Measurements from ENCODE around the gene RASAL2.

Gene RASAL2

DNA sequence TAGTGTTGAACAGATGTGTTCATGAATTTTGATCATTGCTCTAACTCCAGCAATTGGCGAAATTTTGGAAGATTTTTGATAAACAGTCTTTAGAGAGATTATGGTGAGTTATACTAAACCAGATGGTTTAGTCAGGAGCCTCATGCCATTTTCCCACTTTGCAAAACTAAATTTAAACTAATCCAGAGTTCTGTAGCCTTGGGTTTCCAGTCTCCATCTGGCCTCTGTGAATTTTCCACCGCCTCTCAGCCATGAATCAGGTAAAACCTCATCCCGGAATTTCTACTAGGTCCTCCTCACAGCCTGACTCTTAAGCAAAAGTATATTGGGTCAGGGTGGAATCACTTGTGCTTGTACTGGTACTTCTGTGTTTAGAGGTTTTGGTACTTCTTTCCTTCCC, 358.1 kb downstream of the RASAL2 start:
- no peaks in the 10 kb centered on the region for H3K9me3 ChIP-seq (ENCODE audit: severe bottlenecking)
- H3K36me3 ChIP-seq (ENCODE audit: low read depth): peaks cover 5% of the 10 kb centered on the region; the same call in 1 of the 2 replicates
- H3K4me1 ChIP-seq (ENCODE audit: insufficient read depth, poor library complexity, severe bottlenecking): no peaks in the 10 kb centered on the region
- H3K4me3 ChIP-seq (ENCODE audit: severe bottlenecking): no peak overlapping the region
- H3K27ac ChIP-seq (ENCODE audit: poor library complexity, severe bottlenecking): no peak overlapping the region
- TF ChIP-seq, protein P1, sequence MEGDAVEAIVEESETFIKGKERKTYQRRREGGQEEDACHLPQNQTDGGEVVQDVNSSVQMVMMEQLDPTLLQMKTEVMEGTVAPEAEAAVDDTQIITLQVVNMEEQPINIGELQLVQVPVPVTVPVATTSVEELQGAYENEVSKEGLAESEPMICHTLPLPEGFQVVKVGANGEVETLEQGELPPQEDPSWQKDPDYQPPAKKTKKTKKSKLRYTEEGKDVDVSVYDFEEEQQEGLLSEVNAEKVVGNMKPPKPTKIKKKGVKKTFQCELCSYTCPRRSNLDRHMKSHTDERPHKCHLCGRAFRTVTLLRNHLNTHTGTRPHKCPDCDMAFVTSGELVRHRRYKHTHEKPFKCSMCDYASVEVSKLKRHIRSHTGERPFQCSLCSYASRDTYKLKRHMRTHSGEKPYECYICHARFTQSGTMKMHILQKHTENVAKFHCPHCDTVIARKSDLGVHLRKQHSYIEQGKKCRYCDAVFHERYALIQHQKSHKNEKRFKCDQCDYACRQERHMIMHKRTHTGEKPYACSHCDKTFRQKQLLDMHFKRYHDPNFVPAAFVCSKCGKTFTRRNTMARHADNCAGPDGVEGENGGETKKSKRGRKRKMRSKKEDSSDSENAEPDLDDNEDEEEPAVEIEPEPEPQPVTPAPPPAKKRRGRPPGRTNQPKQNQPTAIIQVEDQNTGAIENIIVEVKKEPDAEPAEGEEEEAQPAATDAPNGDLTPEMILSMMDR (IDR thresholded peaks at IDR 0.05; ENCODE audit: poor library complexity, severe bottlenecking): no peak
- no peaks in the 10 kb centered on the region for H3K27me3 ChIP-seq (ENCODE audit: insufficient read depth, poor library complexity, severe bottlenecking)
- DNase-seq (ENCODE audit: low spot score): no peak
- no peak for ATAC-seq (ENCODE audit: low read depth)

DNA sequence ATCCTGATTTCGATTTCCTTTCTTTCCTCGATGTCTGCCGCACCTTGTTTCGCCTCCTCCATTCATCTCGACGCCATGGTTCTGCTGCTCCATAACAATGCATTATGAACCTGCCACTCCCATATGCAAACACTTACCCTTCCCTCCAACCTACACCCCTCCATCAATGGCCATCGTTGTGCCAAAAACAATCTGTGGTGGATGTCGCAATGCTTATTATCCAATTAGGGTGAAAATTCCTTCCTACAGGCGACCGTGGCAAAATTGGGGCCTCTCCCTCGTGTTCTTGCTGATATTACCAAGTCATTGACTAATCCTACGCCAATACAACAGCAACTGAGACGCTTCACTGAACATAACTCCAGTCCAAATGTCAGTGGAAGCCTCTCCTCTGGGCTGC, 362.6 kb downstream of the RASAL2 start:
- peaks cover 20% of the 10 kb centered on the region for H3K36me3 ChIP-seq (ENCODE audit: low read depth)

DNA sequence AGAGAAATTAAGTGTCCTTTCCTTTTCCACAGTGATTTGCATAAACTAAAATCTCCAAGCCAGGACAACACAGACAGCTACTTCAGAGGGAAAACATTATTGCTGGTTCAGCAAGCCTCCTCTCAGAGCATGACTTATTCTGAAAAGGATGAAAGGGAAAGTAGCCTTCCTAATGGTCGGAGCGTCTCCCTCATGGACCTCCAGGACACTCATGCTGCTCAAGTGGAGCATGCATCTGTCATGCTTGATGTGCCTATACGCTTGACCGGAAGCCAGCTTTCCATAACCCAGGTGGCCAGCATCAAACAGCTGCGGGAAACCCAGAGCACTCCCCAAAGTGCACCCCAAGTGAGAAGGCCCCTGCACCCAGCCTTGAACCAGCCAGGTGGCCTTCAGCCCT, 363.7 kb downstream of the RASAL2 start:
- TF ChIP-seq, protein P1 (IDR thresholded peaks at IDR 0.05; ENCODE audit: poor library complexity, severe bottlenecking): no peak
- DNase-seq (ENCODE audit: low spot score) (no peak), ATAC-seq (ENCODE audit: low read depth) (no peak)
- Histone ChIP-seq H3K27ac (ENCODE audit: poor library complexity, severe bottlenecking) (no peak overlapping the region), H3K9me3 (ENCODE audit: severe bottlenecking) (no peaks in the 10 kb centered on the region), H3K36me3 (ENCODE audit: low read depth) (peaks cover 17% of the 10 kb centered on the region), H3K27me3 (ENCODE audit: insufficient read depth, poor library complexity, severe bottlenecking) (no peaks in the 10 kb centered on the region), H3K4me1 (ENCODE audit: insufficient read depth, poor library complexity, severe bottlenecking) (no peaks in the 10 kb centered on the region), H3K4me3 (ENCODE audit: severe bottlenecking) (no peak overlapping the region)

More for the DNA sequence above, 362.6 kb downstream of the RASAL2 start:
- ATAC-seq (ENCODE audit: low read depth): no peak
- Histone ChIP-seq H3K4me1 (ENCODE audit: insufficient read depth, poor library complexity, severe bottlenecking) (no peaks in the 10 kb centered on the region), H3K9me3 (ENCODE audit: severe bottlenecking) (no peaks in the 10 kb centered on the region), H3K27ac (ENCODE audit: poor library complexity, severe bottlenecking) (no peak overlapping the region), H3K4me3 (ENCODE audit: severe bottlenecking) (no peak overlapping the region), H3K27me3 (ENCODE audit: insufficient read depth, poor library complexity, severe bottlenecking) (no peaks in the 10 kb centered on the region)
- TF ChIP-seq, protein P1 (IDR thresholded peaks at IDR 0.05; ENCODE audit: poor library complexity, severe bottlenecking): no peak
- no peak for DNase-seq (ENCODE audit: low spot score)

DNA sequence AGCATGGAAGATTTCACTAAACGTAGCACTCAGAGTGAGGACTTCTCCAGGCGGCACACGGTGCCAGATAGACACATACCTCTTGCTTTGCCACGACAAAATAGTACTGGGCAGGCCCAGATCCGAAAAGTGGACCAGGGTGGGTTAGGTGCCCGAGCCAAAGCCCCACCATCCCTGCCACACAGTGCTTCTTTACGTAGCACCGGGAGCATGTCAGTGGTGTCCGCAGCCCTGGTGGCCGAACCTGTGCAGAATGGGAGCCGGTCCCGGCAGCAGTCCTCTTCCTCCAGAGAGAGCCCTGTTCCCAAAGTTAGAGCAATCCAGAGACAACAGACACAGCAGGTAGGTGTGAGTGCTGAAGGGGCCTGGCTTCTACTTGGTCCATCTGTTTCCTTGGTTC, 364.3 kb downstream of the RASAL2 start:
- H3K36me3 ChIP-seq (ENCODE audit: low read depth): peaks cover 15% of the 10 kb centered on the region
- H3K27me3 ChIP-seq (ENCODE audit: insufficient read depth, poor library complexity, severe bottlenecking): no peaks in the 10 kb centered on the region
- ATAC-seq (ENCODE audit: low read depth) (no peak), DNase-seq (ENCODE audit: low spot score) (no peak)
- TF ChIP-seq, protein P1 (IDR thresholded peaks at IDR 0.05; ENCODE audit: poor library complexity, severe bottlenecking): no peak
- H3K27ac ChIP-seq (ENCODE audit: poor library complexity, severe bottlenecking): no peak overlapping the region
- no peaks in the 10 kb centered on the region for H3K9me3 ChIP-seq (ENCODE audit: severe bottlenecking)
- no peak overlapping the region for H3K4me3 ChIP-seq (ENCODE audit: severe bottlenecking)
- no peaks in the 10 kb centered on the region for H3K4me1 ChIP-seq (ENCODE audit: insufficient read depth, poor library complexity, severe bottlenecking)

DNA sequence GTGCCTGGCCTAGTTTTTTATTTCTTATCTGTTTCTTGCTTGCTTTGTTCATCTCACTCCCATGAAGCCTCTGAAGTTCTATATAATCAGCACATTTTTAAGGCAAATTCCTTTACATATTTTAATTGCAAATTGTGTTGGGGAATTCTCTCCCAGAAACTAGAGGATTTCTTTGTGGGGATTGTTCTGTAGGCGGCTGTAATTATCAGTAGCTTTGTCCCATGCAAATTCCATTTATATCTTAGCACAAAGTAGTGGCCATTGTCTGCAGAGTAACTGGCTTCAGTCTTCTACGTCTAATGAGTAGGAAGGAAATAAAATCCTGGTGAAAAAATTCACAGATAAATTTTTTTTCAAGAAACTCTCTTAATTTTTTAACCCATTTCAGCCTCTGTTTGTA, 367.2 kb downstream of the RASAL2 start:
- TF ChIP-seq, protein P1 (IDR thresholded peaks at IDR 0.05; ENCODE audit: poor library complexity, severe bottlenecking): no peak
- peaks cover 6% of the 10 kb centered on the region for H3K4me1 ChIP-seq (ENCODE audit: insufficient read depth, poor library complexity, severe bottlenecking)
- H3K27ac ChIP-seq (ENCODE audit: poor library complexity, severe bottlenecking): no peak overlapping the region
- DNase-seq (ENCODE audit: low spot score) (no peak), ATAC-seq (ENCODE audit: low read depth) (no peak)
- H3K27me3 ChIP-seq (ENCODE audit: insufficient read depth, poor library complexity, severe bottlenecking): no peaks in the 10 kb centered on the region
- H3K9me3 ChIP-seq (ENCODE audit: severe bottlenecking): no peaks in the 10 kb centered on the region
- no peak overlapping the region for H3K4me3 ChIP-seq (ENCODE audit: severe bottlenecking)
- peaks cover 27% of the 10 kb centered on the region for H3K36me3 ChIP-seq (ENCODE audit: low read depth)
